Neural progenitor cell (in vitro differentiated cells): Measurements from ENCODE around the gene TAS2R41. TPM values are rescaled to one million over a fixed set of nuclear protein-coding genes. Genes with fewer than 3 reads are reported as not detected.

Experiments used
- DNase-seq: peaks from one replicate; pipeline ENCODE4 v3.0.0-alpha.2; 2016; ENCODE audit warnings: low spot score
- H2AFZ ChIP-seq: fragments of 200-600 bp; sonication (generic); replicated peaks from 2 replicates; pipeline ENCODE4 v1.6.1; 2016; ENCODE audit warnings: antibody characterized with exemption
- H3F3A ChIP-seq: fragments of 200-600 bp; sonication (generic); 2 replicates; pipeline ENCODE4 v1.6.1; 2016; ENCODE audit warnings: antibody characterized with exemption, low read depth
- H3K27ac ChIP-seq: fragments of 200-600 bp; sonication (generic); 2 replicates; pipeline ENCODE4 v1.5.1; 2016; ENCODE audit warnings: mild to moderate bottlenecking
- H3K27me3 ChIP-seq: fragments of 200-600 bp; sonication (generic); 2 replicates; pipeline ENCODE4 v1.6.1; 2016; ENCODE audit warnings: mild to moderate bottlenecking, moderate library complexity
- H3K36me3 ChIP-seq: fragments of 200-600 bp; sonication (generic); 2 replicates; pipeline ENCODE4 v1.5.1; 2016
- H3K4me1 ChIP-seq: fragments of 200-600 bp; sonication (generic); 2 replicates; pipeline ENCODE4 v1.6.1; 2016; ENCODE audit warnings: mixed run types
- H3K4me2 ChIP-seq: fragments of 200-600 bp; sonication (generic); 2 replicates; pipeline ENCODE4 v1.6.1; 2016
- H3K4me3 ChIP-seq: fragments of 200-600 bp; sonication (generic); 2 replicates; pipeline ENCODE4 v1.5.1; 2016
- H3K79me2 ChIP-seq: fragments of 200-600 bp; sonication (generic); 2 replicates; pipeline ENCODE4 v1.6.1; 2016; ENCODE audit warnings: low read depth
- H3K9ac ChIP-seq: fragments of 200-600 bp; sonication (generic); 2 replicates; pipeline ENCODE4 v1.6.1; 2016
- H3K9me3 ChIP-seq: fragments of 200-600 bp; sonication (generic); 2 replicates; pipeline ENCODE4 v1.5.1; 2016; ENCODE audit warnings: low read depth
- H4K20me1 ChIP-seq: fragments of 200-600 bp; sonication (generic); 2 replicates; pipeline ENCODE4 v1.6.1; 2016; ENCODE audit warnings: low read depth
- H3K27ac Mint-ChIP-seq: 3 replicates; pipeline ENCODE4 v1.8.0; 2021; ENCODE audit warnings: mixed read lengths
- H3K27me3 Mint-ChIP-seq: 2 replicates; pipeline ENCODE4 v1.8.0; 2022; ENCODE audit warnings: low read depth, mild to moderate bottlenecking, inconsistent platforms, moderate library complexity, mixed read lengths; ENCODE audit not compliant: insufficient read depth
- H3K36me3 Mint-ChIP-seq: 3 replicates; pipeline ENCODE4 v1.8.0; 2021; ENCODE audit warnings: mixed read lengths
- H3K4me1 Mint-ChIP-seq: 3 replicates; pipeline ENCODE4 v1.8.0; 2021; ENCODE audit warnings: mixed read lengths
- H3K4me3 Mint-ChIP-seq: 3 replicates; pipeline ENCODE4 v1.8.0; 2021; ENCODE audit warnings: mild to moderate bottlenecking, moderate library complexity, mixed read lengths
- H3K9me3 Mint-ChIP-seq: 3 replicates; pipeline ENCODE4 v1.8.0; 2020; ENCODE audit warnings: mixed read lengths
- EZH2 ChIP-seq: fragments of 200-600 bp; sonication (generic); IDR thresholded peaks from 2 replicates; pipeline ENCODE4 v1.6.1; 2017; ENCODE audit warnings: antibody characterized with exemption, mild to moderate bottlenecking, moderate library complexity
- EZH2phosphoT487 ChIP-seq: fragments of 200-600 bp; sonication (generic); IDR thresholded peaks from 2 replicates; pipeline ENCODE4 v1.6.1; 2017; ENCODE audit warnings: antibody characterized with exemption
- total RNA-seq: library from RNA; depleted of rRNA; stranded (reverse); fragments of >200 nt; gene quantifications from 2 replicates; pipeline ENCODE4 v1.2.3, GENCODE V29; 2015; ENCODE audit warnings: low replicate concordance
- TF ChIP-seq, protein P1 (sequence below): fragments of 200-600 bp; sonication (generic); IDR thresholded peaks from 2 replicates; pipeline ENCODE4 v1.5.1; 2017; ENCODE audit warnings: antibody characterized with exemption, mild to moderate bottlenecking

The TAS2R41 gene, protein sequence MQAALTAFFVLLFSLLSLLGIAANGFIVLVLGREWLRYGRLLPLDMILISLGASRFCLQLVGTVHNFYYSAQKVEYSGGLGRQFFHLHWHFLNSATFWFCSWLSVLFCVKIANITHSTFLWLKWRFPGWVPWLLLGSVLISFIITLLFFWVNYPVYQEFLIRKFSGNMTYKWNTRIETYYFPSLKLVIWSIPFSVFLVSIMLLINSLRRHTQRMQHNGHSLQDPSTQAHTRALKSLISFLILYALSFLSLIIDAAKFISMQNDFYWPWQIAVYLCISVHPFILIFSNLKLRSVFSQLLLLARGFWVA
- total RNA-seq, result not detected in 2 replicates

DNA sequence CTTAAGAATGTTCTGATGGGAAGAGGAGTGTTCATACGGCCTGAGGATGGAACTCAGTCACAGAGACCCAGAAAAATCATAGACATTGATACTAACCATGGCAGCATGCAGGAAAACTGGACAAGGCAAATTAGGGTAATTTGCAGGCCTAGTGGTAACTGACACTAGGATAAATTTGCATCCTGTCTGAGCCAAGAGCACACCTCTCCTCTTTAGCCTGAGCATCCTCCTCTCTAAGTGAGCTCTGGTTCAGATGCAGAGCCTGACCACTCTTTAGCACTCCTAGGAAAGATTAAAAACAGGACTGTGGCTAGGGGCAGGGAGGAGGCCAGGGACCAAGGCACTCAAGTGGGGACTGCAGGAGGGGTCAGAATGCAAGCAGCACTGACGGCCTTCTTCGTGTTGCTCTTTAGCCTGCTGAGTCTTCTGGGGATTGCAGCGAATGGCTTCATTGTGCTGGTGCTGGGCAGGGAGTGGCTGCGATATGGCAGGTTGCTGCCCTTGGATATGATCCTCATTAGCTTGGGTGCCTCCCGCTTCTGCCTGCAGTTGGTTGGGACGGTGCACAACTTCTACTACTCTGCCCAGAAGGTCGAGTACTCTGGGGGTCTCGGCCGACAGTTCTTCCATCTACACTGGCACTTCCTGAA is at the start of gene TAS2R41:
TAS2R41 (plus strand) TSS at position 373 of the 650 bp plus-strand sequence; CDS start at position 373, 0 bp downstream.
- H3K27me3 Mint-ChIP-seq, result peaks cover 3% of the 10 kb centered on the region
- H3F3A ChIP-seq, result no peaks in the 10 kb centered on the region
- no peak for DNase-seq
- H3K9ac ChIP-seq, result no peak within 1 kb of the TSS
- H3K27ac Mint-ChIP-seq, result no peak within 1 kb of the TSS
- H3K9me3 ChIP-seq, result no peaks in the 10 kb centered on the region
- no peak within 1 kb of the TSS for H3K4me2 ChIP-seq
- TF ChIP-seq EZH2phosphoT487 (no peak), EZH2 (no peak)
- TF ChIP-seq, protein P1, sequence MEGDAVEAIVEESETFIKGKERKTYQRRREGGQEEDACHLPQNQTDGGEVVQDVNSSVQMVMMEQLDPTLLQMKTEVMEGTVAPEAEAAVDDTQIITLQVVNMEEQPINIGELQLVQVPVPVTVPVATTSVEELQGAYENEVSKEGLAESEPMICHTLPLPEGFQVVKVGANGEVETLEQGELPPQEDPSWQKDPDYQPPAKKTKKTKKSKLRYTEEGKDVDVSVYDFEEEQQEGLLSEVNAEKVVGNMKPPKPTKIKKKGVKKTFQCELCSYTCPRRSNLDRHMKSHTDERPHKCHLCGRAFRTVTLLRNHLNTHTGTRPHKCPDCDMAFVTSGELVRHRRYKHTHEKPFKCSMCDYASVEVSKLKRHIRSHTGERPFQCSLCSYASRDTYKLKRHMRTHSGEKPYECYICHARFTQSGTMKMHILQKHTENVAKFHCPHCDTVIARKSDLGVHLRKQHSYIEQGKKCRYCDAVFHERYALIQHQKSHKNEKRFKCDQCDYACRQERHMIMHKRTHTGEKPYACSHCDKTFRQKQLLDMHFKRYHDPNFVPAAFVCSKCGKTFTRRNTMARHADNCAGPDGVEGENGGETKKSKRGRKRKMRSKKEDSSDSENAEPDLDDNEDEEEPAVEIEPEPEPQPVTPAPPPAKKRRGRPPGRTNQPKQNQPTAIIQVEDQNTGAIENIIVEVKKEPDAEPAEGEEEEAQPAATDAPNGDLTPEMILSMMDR, result no peak
- no peaks in the 10 kb centered on the region for H3K4me1 ChIP-seq
- H3K4me3 ChIP-seq, result no peak within 1 kb of the TSS
- peaks cover 4% of the 10 kb centered on the region for H3K36me3 Mint-ChIP-seq
- H2AFZ ChIP-seq, result peak within 1 kb of the TSS; percentile 28
- H3K27ac ChIP-seq, result no peak within 1 kb of the TSS
- H3K4me3 Mint-ChIP-seq, result no peak within 1 kb of the TSS
- peaks cover 13% of the 10 kb centered on the region for H3K9me3 Mint-ChIP-seq
- no peaks in the 10 kb centered on the region for H3K27me3 ChIP-seq
- no peaks in the 10 kb centered on the region for H4K20me1 ChIP-seq
- peaks cover 2% of the 10 kb centered on the region for H3K4me1 Mint-ChIP-seq
- no peaks in the 10 kb centered on the region for H3K36me3 ChIP-seq
- H3K79me2 ChIP-seq, result no peaks in the 10 kb centered on the region

DNA sequence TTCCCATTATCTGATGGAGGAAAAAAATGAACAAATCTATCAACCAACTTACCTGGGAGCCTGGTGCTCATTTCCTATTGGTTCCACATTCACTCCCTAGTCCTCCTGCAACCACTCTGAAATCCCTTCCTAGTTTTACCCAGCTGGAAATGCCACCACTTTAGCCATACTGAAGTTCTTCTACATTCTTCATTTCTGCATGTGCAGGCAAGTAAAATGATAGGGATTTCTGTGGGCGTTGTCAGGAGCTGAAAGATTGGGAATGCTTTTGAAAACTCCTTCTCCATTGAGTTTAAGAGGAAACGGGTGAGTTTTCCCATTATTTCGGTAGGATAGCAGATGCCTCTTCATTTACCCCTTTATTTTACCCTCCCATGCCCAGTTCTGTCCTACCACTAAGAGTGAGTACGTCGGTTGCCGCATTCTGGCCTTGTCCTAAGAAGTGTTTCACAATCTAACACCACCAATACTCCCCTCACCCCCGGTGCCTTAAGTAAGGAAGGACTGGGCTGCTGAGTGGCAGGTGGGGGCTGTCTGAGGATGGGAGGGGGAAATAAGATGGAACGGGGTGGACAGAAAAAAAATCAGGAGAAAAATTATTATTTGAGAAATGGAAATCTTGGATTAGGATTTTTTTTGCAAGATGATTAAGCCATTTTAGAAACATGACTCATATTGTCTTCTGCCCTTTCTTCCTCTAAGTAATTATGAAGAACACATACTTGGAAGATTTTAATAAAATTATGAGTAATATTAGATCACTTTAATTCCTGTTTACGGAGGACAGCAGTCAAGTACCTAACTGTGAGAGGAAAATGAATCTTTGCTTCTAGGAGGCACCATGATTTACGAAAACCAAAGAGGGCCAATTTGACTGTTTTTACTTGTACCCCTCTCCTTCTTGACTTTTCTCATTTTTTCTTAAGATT is 47.6 kb upstream of the TAS2R41 start:
- Histone ChIP-seq H3K9ac (no peak overlapping the region), H2AFZ (peak overlapping the region; percentile 57), H3K27me3 (no peaks in the 10 kb centered on the region), H3K4me1 (no peaks in the 10 kb centered on the region), H4K20me1 (no peaks in the 10 kb centered on the region), H3K4me3 (no peak overlapping the region), H3K9me3 (no peaks in the 10 kb centered on the region), H3K79me2 (no peaks in the 10 kb centered on the region), H3K36me3 (no peaks in the 10 kb centered on the region), H3K27ac (no peak overlapping the region), H3K4me2 (no peak overlapping the region), H3F3A (no peaks in the 10 kb centered on the region)
- Mint-ChIP-seq H3K36me3 (no peaks in the 10 kb centered on the region), H3K27ac (no peak overlapping the region), H3K4me3 (no peak overlapping the region), H3K4me1 (no peaks in the 10 kb centered on the region), H3K27me3 (no peaks in the 10 kb centered on the region), H3K9me3 (peaks cover 2% of the 10 kb centered on the region)
- TF ChIP-seq EZH2 (no peak), EZH2phosphoT487 (no peak)
- TF ChIP-seq, protein P1, result no peak
- no peak for DNase-seq

DNA sequence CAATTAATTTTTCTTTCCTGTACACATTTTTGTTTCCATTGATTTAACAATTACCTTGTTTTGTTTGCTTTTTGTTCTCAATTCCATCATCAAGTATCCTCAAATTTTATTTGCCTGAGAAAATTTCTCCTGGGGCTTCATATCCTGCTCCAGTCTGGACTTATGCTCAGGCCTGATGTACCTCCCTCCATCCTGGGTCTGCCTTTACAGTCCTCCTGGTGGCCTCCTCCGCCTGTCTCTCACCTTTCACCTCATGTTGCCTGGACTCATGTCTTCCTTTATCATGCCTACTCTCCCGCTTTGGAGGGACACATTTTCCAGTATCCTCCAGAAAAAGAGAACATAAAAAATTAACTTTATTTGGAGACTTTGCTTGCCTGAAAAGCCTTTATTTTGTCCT is 46.6 kb upstream of the TAS2R41 start:
- no peaks in the 10 kb centered on the region for H3K4me1 Mint-ChIP-seq
- Histone ChIP-seq H4K20me1 (no peaks in the 10 kb centered on the region), H3K4me3 (no peak overlapping the region), H3K4me1 (no peaks in the 10 kb centered on the region), H3F3A (no peaks in the 10 kb centered on the region), H3K79me2 (no peaks in the 10 kb centered on the region), H3K27me3 (no peaks in the 10 kb centered on the region), H2AFZ (no peak overlapping the region), H3K4me2 (no peak overlapping the region), H3K36me3 (no peaks in the 10 kb centered on the region), H3K9ac (no peak overlapping the region), H3K27ac (no peak overlapping the region), H3K9me3 (no peaks in the 10 kb centered on the region)
- H3K4me3 Mint-ChIP-seq, result no peak overlapping the region
- H3K27me3 Mint-ChIP-seq, result no peaks in the 10 kb centered on the region
- TF ChIP-seq, protein P1, result no peak
- TF ChIP-seq EZH2phosphoT487, result no peak
- no peak for TF ChIP-seq EZH2
- DNase-seq, result no peak
- H3K36me3 Mint-ChIP-seq, result no peaks in the 10 kb centered on the region
- no peak overlapping the region for H3K27ac Mint-ChIP-seq
- H3K9me3 Mint-ChIP-seq, result peaks cover 4% of the 10 kb centered on the region
